Regular cardiac myocyte (primary cell): ENCODE measurements around the gene GLYATL3. TPM values are rescaled to one million over a fixed set of nuclear protein-coding genes. Genes with fewer than 3 reads are reported as not detected.

Experiments
- total RNA-seq: library from RNA; depleted of rRNA; stranded (reverse); fragments of >200 nt; gene quantifications from 2 replicates; pipeline ENCODE4 v1.2.3, GENCODE V29; 2014

The GLYATL3 gene
- total RNA-seq: not detected in 2 replicates

DNA sequence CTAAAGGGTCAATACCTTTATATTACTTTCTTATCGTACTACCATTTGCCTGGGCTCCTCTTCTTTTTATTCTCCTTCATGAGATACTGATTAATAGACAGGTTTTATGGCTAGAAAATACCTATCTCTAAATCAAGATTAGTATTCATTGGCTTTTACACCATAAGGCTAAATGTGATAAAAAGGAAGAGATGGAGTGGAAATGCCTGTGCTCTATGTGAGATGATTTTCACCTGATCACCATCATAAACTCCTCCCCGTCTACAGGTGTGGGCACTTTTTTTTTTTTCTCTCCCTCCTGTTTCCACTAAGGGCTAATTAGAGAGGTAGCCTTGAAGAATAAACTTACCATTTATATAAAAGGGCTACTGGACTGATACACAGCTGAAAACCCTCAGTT is at the start of gene GLYATL3:
Gene GLYATL3 (plus strand): TSS at position 301 of the 400 bp plus-strand sequence. CDS start 12,068 bp downstream, outside the sequence.

DNA sequence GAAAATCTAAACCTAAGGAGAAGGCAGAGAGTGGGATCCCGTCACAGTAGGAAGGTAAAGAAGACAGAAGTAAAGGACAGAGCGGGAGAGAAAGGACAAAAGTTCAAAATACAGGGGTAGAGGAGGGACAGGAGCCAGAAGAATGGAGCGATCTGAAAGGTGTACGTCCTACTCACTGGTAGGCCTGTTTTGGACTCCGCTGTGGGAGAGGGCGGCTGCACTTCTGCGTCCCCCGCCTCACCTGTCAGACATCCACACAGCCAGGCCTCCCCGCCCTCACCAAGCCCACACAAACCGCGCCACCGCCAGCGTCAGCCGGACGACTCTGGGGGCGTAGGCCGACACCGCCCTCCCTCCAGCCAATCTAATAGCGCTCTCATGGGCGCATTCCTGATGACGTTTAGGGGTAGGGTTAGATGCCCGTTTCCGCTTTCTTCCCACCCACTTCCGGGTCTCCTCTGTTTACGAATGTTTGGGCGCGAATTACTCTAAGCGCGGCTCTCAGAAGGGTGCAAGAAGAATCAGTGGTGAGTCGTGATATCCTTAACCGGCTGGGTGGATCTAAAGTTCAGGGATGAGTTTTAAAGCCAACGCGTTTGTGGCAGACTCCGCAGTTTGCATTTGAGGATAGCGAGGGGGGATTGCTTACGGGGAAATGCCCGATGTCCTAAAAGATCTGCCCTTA is 36.7 kb upstream of the GLYATL3 start, which contains the start of the genes CENPQ and MMUT:
Gene CENPQ (plus strand): TSS at position 444 of the 685 bp plus-strand sequence. CDS start 6,807 bp downstream, outside the sequence.
Gene MMUT (minus strand): TSS at position 327 of the 685 bp plus-strand sequence. CDS start 3,787 bp downstream, outside the sequence.

DNA sequence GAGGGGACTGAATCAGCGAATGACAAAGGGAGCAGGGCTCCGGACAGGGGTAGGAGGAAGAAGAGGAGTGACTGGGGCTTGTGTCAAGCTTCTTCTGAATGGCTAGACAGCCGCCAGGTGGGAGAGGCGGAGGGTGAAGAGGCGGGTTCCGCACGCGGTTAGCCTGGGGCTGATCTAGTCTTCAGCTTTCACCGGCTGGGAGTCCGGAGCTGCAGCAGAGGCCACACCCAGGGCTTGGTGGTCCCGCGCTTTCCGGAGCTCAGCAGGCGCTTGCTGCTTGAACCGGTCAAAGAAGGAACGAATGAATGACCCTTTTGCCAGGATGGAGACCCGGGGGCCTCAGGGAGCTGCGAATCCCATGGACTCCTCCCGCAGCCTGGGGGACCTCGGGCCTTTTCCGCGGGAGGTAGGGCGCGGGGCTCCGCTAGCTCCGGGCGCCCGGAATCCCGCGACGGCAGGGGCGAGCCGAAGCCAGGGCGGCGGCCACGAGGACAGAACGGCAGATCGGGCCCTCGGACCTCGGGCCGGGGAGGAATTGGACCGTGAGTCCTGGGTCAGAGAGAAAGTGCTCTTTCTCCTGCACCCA is 50.9 kb downstream of the GLYATL3 start, which contains the start of gene C6orf141:
Gene C6orf141 (plus strand): TSS at position 177 of the 586 bp plus-strand sequence. CDS start 125 bp downstream, at position 302.

Other genes with a start within 250 kb of the GLYATL3 start
- gene MMUT, start 36.7 kb upstream of the GLYATL3 start, total RNA-seq: 12.1 and 15.5 TPM in 2 replicates
- gene CENPQ, start 36.6 kb upstream of the GLYATL3 start, total RNA-seq: 7.0 and 12.7 TPM in 2 replicates
- 0.28 TPM in 1 of 2 replicates, not detected in the other for gene C6orf141, start 50.7 kb downstream of the GLYATL3 start, total RNA-seq
- gene RHAG, start 136.9 kb downstream of the GLYATL3 start, total RNA-seq: not detected in 2 replicates
- gene CRISP2, start 213.6 kb downstream of the GLYATL3 start, total RNA-seq: not detected in 2 replicates
- not detected in 2 replicates for gene CRISP3, start 244.5 kb downstream of the GLYATL3 start, total RNA-seq